Activated CD4-positive, alpha-beta T cell treated with anti-CD3 and anti-CD28 coated beads, Interleukin-2, amount 10 ng/mL, durations not matched to agents 24 days and 14 days (primary cell): ENCODE results near the gene MARCHF2. TPM values are rescaled to one million over a fixed set of nuclear protein-coding genes. Genes with fewer than 3 reads are reported as not detected.
"Not testable (repeated sequence)": the region's sequence is repeated elsewhere in the genome, so short reads cannot be mapped to it uniquely, and the experiment has no call there.

Experiments
- DNase-seq: peaks from one replicate; pipeline ENCODE4 v3.0.0; 2022
- H3K27ac Mint-ChIP-seq: one replicate; pipeline ENCODE4 v1.8.0; 2022; ENCODE audit warnings: mild to moderate bottlenecking, mixed read lengths
- H3K27me3 Mint-ChIP-seq: one replicate; pipeline ENCODE4 v1.8.0; 2022; ENCODE audit warnings: mixed read lengths
- H3K36me3 Mint-ChIP-seq: one replicate; pipeline ENCODE4 v1.8.0; 2022; ENCODE audit warnings: low read depth, mild to moderate bottlenecking, mixed read lengths
- H3K4me1 Mint-ChIP-seq: one replicate; pipeline ENCODE4 v1.8.0; 2021; ENCODE audit warnings: mixed read lengths
- H3K4me3 Mint-ChIP-seq: one replicate; pipeline ENCODE4 v1.8.0; 2022; ENCODE audit warnings: mild to moderate bottlenecking, moderate library complexity, mixed read lengths
- H3K9me3 Mint-ChIP-seq: one replicate; pipeline ENCODE4 v1.8.0; 2021; ENCODE audit warnings: mixed read lengths
- intact Hi-C: fragments of 100-400 bp; cut with micrococcal nuclease; formaldehyde crosslinking; loops from one replicate; pipeline ENCODE4 v1.15.1; 2023
- total RNA-seq: library from RNA; stranded (reverse); gene quantifications from 2 replicates; pipeline ENCODE4 v1.2.3, GENCODE V29; 2022

Gene MARCHF2
- total RNA-seq, 1 donor from 2014 or later = 7.9 TPM

DNA sequence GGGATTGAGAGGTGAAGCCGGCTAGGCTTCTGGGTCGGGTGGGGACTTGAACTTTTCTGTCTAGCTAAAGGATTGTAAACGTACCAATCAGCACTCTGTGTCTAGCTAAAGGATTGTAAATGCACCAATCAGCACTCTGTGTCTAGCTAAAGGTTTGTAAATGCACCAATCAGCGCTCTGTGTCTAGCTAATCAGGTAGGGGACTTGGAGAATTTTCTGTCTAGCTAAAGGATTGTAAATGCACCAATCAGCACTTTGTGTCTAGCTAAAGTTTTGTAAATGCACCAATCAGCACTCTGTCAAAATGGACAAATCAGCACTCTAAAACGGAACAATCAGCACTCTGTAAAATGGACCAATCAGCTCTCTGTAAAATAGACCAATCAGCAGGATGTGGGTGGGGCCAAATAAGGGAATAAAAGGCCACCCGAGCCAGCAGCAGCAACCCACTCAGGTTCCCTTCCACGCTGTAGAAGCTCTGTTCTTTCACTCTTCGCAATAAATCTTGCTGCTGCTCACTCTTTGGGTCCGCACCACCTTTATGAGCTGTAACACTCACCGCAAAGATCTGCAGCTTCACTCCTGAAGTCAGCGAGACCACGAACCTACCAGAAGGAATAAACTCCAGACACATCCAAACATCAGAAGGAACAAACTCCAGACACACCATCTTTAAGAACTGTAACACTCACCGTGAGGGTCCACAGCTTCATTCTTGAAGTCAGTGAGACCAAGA lies 33.8 kb upstream of the MARCHF2 start:
- H3K4me1 Mint-ChIP-seq, H3K27ac Mint-ChIP-seq, H3K9me3 Mint-ChIP-seq, DNase-seq, H3K36me3 Mint-ChIP-seq, intact Hi-C loops, H3K4me3 Mint-ChIP-seq, H3K27me3 Mint-ChIP-seq: not testable (repeated sequence)

DNA sequence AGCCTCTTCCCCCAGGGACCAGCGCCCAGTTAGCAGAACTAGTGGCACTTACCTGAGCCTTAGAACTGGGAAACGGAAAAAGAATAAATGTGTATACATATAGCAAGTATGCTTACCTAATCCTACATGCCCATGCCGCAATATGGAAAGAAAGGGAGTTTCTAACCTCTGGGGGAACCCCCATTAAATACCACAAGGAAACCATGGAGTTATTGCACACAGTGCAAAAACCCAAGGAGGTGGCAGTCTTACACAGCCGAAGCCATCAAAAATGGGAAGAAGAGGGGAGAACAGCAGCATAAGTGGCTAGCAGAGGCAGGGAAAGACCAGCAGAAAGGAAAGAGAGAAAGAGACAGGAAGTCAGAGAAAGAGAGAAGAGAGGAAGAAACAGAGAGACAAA lies 28.5 kb upstream of the MARCHF2 start:
- H3K27ac Mint-ChIP-seq, DNase-seq, H3K27me3 Mint-ChIP-seq, H3K4me3 Mint-ChIP-seq, H3K36me3 Mint-ChIP-seq, H3K4me1 Mint-ChIP-seq, H3K9me3 Mint-ChIP-seq, intact Hi-C loops: not testable (repeated sequence)

DNA sequence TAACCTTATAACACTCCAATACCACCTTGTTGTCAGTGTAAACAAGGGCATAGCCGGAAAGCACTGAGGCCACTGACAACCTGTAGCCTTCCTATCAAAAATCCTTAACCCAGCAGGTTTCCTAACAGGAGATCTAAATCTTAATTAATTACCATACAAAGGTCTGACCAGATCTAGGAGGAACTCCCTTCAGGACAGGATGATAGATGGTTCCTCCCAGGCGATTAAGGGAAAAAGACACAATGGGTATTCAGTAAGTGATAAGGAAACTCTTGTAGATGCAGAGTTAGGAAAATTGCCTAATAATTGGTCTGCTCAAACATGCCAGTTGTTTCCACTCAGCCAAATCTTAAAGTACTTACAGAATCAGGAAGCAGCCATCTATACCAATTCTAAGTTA lies 28.0 kb upstream of the MARCHF2 start:
- H3K27me3 Mint-ChIP-seq, DNase-seq, H3K27ac Mint-ChIP-seq, H3K9me3 Mint-ChIP-seq, H3K36me3 Mint-ChIP-seq, H3K4me3 Mint-ChIP-seq, H3K4me1 Mint-ChIP-seq, intact Hi-C loops: not testable (repeated sequence)

DNA sequence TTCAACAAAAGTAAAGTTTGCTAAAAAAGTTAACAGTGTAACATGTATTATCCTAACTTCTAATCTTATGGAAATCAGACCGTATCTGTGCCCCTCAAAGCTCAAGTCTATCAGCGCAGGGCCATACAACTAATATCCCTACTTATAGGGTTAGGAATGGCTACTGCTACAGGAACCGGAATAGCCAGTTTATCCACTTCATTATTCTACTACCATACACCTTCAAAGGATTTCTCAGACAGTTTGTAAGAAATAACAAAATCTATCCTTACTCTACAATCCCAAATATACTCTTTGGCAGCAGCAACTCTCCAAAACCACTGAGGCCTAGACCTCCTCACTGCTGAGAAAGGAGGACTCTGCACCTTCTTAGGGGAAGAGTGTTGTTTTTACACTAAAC lies 27.5 kb upstream of the MARCHF2 start:
- H3K36me3 Mint-ChIP-seq, H3K27ac Mint-ChIP-seq, H3K27me3 Mint-ChIP-seq, intact Hi-C loops, DNase-seq, H3K4me1 Mint-ChIP-seq, H3K9me3 Mint-ChIP-seq, H3K4me3 Mint-ChIP-seq: not testable (repeated sequence)

DNA sequence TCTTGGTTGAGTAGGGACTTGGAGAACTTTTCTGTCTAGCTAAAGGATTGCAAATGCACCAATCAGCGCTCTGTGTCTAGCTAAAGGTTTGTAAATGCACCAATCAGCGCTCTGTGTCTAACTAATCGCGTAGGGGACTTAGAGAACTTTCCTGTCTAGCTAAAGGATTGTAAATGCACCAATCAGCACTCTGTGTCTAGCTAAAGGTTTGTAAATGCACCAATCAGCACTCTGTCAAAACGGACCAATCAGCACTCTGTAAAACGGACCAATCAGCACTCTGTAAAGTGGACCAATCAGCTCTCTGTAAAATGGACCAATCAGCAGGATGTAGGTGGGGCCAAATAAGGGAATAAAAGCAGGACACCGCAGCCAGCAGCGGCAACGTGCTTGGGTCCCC lies 26.7 kb upstream of the MARCHF2 start:
- H3K9me3 Mint-ChIP-seq, H3K27me3 Mint-ChIP-seq, intact Hi-C loops, H3K4me3 Mint-ChIP-seq, H3K27ac Mint-ChIP-seq, DNase-seq, H3K36me3 Mint-ChIP-seq: not testable (repeated sequence)
- peaks cover 12% of the 10 kb centered on the region for H3K4me1 Mint-ChIP-seq

DNA sequence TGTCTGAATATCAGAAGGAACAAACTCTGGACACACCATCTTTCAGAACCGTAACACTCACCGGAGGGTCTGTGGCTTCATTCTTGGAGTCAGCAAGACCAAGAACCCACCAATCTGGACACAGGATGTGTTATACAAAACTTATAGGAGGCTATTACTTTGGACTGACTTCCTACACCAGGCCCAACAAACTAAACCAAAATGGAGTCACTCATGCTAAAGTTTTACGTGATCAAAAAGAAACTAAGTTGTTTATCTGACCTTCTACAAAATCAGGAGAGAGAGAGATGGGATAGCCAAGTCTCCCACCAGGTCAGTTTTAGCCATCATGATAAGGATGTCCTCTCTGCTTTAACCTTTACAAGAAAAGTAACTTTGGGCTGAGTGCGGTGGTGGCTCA lies 26.1 kb upstream of the MARCHF2 start:
- peaks cover 15% of the 10 kb centered on the region for H3K4me1 Mint-ChIP-seq
- no peak for DNase-seq
- H3K4me3 Mint-ChIP-seq = no peak overlapping the region
- intact Hi-C loops = no loop called here
- no peaks in the 10 kb centered on the region for H3K27me3 Mint-ChIP-seq
- H3K27ac Mint-ChIP-seq = no peak overlapping the region
- H3K36me3 Mint-ChIP-seq = no peaks in the 10 kb centered on the region
- no peaks in the 10 kb centered on the region for H3K9me3 Mint-ChIP-seq

DNA sequence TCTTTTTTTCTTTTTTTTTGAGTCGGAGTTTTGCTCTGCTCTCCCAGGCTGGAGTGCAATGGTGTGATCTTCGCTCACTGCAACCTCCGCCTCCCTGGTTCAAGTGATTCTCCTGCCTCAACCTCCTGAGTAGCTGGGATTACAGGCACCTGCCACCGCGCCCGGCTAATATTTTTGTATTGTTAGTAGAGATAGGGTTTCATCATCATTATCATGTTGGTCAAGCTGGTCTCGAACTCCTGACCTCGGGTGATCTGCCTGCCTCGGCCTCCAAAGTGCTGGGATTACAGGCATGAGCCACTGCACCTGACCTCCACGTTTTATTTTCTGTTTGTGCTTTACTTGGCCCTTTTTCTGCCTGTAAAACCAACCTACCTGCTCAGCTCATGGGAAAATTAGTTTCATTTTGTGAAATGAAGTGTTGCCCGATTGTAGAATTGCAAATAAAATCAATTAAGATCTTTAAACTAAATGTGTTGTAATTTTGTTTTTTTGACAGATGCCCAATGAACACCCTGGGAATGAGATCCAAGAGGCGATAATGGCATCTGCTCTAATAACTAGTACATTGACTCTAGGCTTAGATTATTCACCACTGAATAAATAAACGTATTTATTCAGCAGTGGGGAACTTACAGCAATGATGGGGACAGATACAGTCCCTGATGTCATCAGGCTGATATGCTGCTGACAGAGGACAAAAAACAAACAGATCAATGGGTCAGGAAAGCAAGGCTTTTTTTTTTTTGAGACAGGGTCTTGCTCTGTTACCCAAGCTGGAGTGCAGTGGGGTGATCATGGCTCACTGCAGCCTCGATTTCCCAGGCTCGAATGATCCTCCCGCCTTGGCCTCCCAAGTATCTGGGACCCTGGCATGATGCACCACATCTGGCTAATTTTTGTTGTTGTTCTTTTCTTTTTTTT lies 25.2 kb upstream of the MARCHF2 start:
- peaks cover 1% of the 10 kb centered on the region for H3K36me3 Mint-ChIP-seq
- intact Hi-C loops = no loop called here
- no peaks in the 10 kb centered on the region for H3K27me3 Mint-ChIP-seq
- H3K4me1 Mint-ChIP-seq = peaks cover 16% of the 10 kb centered on the region
- no peaks in the 10 kb centered on the region for H3K9me3 Mint-ChIP-seq
- H3K27ac Mint-ChIP-seq = peak overlapping the region; percentile 8
- DNase-seq = no peak
- H3K4me3 Mint-ChIP-seq = peak overlapping the region; percentile 57

DNA sequence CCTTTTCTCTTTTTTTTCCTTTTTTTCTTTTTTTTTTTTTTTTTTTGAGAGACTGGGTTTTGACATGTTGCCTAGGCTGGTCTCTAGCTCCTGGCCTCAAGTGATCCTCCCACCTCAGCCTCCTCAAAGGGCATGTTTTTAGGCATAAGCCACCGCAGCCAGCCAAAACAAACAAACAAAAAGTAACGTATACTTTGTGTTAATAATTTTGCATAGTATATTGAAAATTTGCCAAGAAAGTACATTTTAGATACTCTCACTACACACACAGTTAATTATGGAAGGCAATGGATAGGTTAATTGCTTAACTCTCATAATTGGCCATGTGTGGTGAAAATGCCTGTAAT lies 24.5 kb upstream of the MARCHF2 start:
- peaks cover 18% of the 10 kb centered on the region for H3K4me1 Mint-ChIP-seq
- H3K27ac Mint-ChIP-seq = no peak overlapping the region
- H3K9me3 Mint-ChIP-seq = no peaks in the 10 kb centered on the region
- H3K36me3 Mint-ChIP-seq = peaks cover 3% of the 10 kb centered on the region
- H3K4me3 Mint-ChIP-seq = no peak overlapping the region
- intact Hi-C loops = no loop called here
- no peaks in the 10 kb centered on the region for H3K27me3 Mint-ChIP-seq
- no peak for DNase-seq

DNA sequence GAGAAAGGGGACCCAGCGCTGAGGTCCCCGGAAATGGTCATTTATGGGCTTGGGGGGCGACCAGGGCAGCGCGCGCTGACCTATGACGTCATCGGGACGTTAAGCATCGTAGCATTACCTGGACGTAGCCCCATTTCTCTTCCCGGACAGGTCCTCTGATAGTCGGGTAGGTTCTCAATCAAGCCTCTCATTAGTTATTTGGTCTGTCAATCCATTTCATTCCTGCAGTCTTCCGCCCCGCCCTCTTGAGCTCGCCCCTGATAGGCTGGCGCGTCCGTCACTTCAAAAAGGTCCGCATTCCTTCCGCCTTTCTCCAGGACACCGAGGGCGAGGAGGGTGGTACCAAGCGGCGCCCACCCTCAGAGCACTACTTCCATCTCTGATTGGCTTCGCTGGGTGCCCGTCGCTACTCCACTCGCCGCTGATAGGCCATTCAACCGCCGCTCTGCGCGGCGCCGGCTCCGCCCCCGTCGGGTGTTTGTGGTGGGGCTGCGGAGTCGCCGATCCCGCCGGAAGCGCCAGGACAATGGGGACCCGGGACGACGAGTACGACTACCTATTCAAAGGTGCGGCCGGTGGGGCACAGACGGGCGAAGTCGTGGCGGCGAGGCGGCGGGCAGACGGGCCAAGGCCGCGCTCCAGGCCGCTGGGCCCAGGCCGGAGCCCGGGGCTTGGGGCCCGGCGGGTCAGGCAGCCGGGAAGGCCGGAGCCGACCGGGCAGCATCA lies 23.1 kb upstream of the MARCHF2 start, which contains the start of gene RAB11B:
RAB11B (plus strand) TSS at position 470 of the 726 bp plus-strand sequence; CDS start at position 527, 57 bp downstream.
- H3K9me3 Mint-ChIP-seq = no peaks in the 10 kb centered on the region
- H3K36me3 Mint-ChIP-seq = peaks cover 4% of the 10 kb centered on the region
- DNase-seq = peak; percentile 100
- H3K27me3 Mint-ChIP-seq = no peaks in the 10 kb centered on the region
- H3K4me3 Mint-ChIP-seq = peak within 1 kb of the TSS; percentile 94
- peak within 1 kb of the TSS; percentile 97 for H3K27ac Mint-ChIP-seq
- H3K4me1 Mint-ChIP-seq = peaks cover 14% of the 10 kb centered on the region
- intact Hi-C loops = loop anchor here (1.0 to 2.0 kb wide), 6 partner anchors 23 to 124 kb away; partner anchors contain the start of genes ANGPTL4, CD320, HNRNPM and MARCHF2

DNA sequence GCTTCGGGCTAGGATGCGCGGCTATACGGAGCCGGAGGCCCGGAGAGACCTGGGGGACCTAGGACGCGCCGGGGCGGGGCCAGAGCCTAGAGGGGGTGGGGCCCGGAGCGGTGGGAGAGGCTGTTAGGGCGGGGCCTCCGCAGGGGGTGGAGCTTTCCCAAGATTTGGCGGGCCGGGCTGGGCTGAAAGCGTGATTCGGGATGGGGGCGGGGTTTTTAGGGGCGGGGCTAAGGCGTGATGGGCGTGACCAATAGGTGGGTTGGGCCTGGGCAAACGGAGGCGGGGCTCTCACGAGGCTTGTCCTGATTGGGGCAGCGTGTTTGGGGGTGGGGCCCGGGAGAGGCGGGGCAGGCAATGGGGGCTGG lies 22.5 kb upstream of the MARCHF2 start:
- peaks cover 14% of the 10 kb centered on the region for H3K4me1 Mint-ChIP-seq
- H3K27ac Mint-ChIP-seq = peak overlapping the region; percentile 53
- peaks cover 4% of the 10 kb centered on the region for H3K36me3 Mint-ChIP-seq
- intact Hi-C loops = loop anchor here (1.0 to 2.0 kb wide), 6 partner anchors 23 to 124 kb away; partner anchors contain the start of genes ANGPTL4, CD320, HNRNPM and MARCHF2
- no peaks in the 10 kb centered on the region for H3K9me3 Mint-ChIP-seq
- DNase-seq = peak; percentile 98
- H3K27me3 Mint-ChIP-seq = no peaks in the 10 kb centered on the region
- H3K4me3 Mint-ChIP-seq = peak overlapping the region; percentile 78

DNA sequence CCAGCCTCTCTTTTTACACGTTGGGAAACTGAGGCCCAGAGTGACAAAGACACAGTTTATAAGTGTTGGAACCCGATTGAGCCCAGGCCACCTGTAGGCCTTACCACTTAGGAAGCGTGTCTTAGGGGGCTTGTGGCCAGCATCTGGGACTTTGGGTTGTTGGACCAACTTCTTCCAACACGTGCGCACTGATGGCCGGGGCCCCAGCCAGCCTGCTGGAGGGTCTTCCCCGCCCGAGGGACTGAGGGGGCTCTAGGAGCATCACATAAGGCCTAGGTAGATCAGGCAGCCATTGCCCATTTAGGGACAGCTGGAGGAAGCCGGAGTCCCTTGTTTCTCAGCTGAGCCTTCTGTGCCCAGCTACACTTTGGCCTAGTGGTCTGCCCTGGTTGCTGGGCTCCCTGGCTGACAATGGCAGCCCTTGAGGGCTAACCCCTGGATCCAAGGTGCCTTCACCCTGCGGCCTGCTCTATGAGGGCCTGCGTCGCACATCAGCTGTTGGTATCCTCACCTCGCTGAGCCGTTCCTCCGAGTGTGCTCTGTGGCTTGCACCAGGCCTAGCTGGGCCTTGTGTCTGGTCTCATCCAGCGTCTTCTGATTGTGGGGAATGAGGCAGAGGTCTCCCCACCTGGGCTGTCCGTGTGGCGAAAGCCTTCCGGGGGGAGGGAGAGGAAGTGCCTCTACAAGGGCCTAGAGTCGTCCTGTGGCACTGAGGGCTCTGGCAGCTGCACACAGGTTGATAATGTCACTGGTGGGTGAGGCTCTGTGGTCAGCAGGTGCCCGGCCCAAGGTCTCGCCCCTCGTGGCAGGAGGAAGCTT lies 21.7 kb upstream of the MARCHF2 start:
- peak overlapping the region; percentile 78 for H3K4me3 Mint-ChIP-seq
- H3K9me3 Mint-ChIP-seq = no peaks in the 10 kb centered on the region
- no peak overlapping the region for H3K27ac Mint-ChIP-seq
- H3K4me1 Mint-ChIP-seq = peaks cover 18% of the 10 kb centered on the region
- H3K36me3 Mint-ChIP-seq = peaks cover 7% of the 10 kb centered on the region
- intact Hi-C loops = loop anchor here (2.0 kb wide), 1 partner anchor 53 kb away; the partner anchor contains the start of gene HNRNPM
- no peaks in the 10 kb centered on the region for H3K27me3 Mint-ChIP-seq
- DNase-seq = no peak

DNA sequence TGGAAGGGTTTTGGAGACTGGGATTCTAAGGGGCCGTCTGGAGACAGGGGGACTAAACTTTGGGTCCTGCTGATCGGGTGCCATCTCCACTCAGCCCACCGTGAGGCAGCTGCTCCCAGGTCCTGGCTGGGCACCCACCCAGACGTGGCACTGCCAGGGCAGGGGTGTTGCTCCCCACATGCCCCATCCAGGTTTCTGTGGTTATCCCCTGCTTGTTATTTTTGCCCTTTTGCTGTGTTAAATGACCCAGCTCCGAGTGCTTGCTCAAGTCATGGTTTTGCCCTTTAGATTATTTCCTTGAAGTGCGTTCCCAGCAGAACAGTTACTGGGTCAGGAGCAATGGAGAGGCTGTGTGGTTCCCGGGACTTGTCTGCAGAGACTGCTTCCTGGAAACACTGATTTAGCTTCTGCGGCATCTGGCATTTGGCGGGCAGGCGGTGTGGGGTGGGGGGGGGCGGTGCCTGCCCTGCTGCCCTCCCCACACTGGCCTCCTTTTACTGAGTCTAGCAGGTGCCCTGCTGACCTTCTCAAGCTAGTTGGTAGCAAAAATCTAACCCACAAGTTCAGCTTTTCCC lies 21.0 kb upstream of the MARCHF2 start:
- intact Hi-C loops = no loop called here
- no peak for DNase-seq
- no peaks in the 10 kb centered on the region for H3K9me3 Mint-ChIP-seq
- H3K4me3 Mint-ChIP-seq = no peak overlapping the region
- H3K36me3 Mint-ChIP-seq = peaks cover 10% of the 10 kb centered on the region
- H3K4me1 Mint-ChIP-seq = peaks cover 22% of the 10 kb centered on the region
- H3K27ac Mint-ChIP-seq = peak overlapping the region; percentile 41
- H3K27me3 Mint-ChIP-seq = no peaks in the 10 kb centered on the region
